AG08396 (cell line): Measurements from ENCODE around the gene AIFM3.
A peak's percentile ranks its signal among the peaks of the same experiment; 100 is the strongest.
"Not testable (repeated sequence)": the region's sequence is repeated elsewhere in the genome, so short reads cannot be mapped to it uniquely, and the experiment has no call there.

Experiments
- DNase-seq: peaks from one replicate; pipeline ENCODE4 v3.0.0; 2012; ENCODE audit warnings: low spot score, mixed read lengths

AIFM3 gene

DNA sequence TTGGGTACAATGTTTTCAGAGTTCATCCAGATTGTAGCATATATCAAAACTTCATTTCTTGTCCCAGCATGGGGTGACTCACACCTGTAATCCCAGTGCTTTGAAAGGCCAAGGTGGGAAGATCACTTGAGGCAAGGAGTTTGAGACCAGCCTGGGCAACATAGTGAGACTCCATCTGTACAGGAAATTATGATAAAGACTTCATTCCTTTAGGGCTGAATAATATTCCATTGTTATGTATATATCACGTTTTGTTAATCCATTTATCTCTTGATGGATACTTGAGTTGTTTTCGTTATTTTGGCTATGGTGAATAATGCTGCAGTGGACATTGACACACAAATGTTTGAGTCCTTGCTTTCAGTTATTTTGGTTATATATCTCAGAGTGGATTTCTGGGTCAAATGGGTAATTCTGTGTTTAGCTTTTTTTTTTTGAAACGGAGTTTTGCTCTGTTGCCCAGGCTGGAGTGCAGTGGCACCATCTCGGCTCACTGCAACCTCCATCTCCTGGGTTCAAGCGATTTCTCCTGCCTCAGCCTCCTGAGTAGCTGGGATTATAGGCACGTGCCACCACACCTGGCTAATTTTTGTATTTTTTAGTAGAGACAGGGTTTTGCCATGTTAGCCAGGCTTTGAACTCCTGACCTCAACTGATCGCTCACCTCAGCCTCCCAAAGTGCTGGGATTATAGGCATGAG is 24.7 kb upstream of the AIFM3 start:
- not testable (repeated sequence) for DNase-seq

GRCh38 chr22:20943104-20943933 is 23.7 kb upstream of the AIFM3 start:
- DNase-seq = no peak

DNA sequence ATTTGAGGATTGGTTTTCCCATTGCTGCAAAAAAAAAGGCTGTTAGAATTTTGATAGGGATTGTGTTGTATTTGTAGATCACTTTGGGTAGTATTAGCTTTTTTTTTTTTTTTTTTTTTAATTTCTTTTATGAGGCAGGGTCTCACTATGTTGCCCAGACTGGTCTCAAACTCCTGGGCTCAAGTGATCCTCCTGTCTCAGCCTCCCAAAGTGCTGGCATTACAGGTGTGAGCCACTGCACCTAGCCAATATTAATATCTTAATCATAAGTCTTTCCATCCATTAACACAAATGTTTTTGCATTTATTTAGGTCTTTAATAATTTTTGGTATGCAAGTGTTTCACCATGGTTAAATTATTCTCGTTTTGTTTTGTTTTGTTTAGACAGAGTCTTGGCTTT is 23.0 kb upstream of the AIFM3 start:
- no peak for DNase-seq

- DNase-seq = no peak
Observed at GRCh38 chr22:20945578-20945934, 21.5 kb upstream of the AIFM3 start.

GRCh38 chr22:20946080-20946986 is 20.7 kb upstream of the AIFM3 start:
- DNase-seq = no peak

DNA sequence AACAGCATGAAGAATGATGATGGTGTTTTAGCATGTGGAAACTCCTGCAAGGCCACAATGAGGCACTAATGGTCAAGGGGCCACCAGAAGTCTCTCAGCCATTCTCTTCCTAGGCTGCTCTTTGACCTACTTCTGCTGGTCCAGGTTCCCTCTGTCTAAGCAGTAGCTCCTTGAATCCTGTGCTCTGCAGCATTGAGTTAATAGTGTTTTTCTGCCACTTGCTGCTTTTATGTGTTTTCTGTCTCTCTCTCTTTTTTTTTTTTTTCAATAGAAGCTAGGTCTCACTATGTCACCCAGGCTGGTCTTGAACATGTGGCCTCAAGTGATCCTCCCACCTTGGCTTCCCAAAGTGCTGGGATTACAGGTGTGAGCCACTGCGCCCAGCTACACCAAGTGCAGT is 20.1 kb upstream of the AIFM3 start:
- DNase-seq = no peak

DNA sequence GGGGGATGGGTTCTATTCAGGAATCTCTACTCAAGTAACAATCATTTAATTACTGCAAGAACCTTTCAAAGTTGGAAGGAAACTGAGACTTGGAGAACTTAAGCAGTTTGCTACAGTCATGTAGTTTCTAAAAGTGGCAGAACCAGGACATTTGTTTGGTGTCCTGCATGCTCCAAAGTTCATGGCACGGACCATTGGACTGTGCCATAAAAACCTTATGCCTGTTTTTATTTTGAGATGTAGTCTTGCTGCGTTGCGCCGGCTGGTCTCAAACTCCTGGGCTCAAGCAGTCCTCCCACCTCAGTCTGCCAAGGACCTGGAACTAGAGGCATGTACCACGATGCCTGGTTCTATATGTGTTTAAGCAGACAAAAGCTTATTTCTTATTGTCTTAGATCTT is 18.6 kb upstream of the AIFM3 start:
- DNase-seq = no peak

GRCh38 chr22:20948989-20949388 is 18.1 kb upstream of the AIFM3 start:
- no peak for DNase-seq

DNA sequence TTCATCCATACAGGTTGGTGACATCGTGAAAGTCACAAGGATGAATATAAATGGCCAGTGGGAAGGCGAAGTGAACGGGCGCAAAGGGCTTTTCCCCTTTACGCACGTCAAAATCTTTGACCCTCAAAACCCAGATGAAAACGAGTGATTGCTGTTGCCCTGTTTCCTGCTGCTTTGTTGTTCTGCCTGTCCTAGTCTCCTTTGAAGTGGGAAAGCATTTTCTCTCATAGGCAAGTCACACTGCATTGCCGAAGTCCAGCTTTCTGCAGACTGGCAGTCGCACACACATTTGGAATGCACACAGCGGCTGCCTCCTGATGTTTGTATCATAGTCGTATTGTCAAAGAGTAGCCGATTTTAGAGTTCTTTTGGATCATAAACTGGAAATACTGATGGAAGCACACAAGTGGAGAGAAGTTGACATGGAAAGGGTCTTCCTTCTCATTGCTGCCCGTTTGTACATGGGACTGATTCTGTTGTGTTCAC is 17.3 kb upstream of the AIFM3 start:
- DNase-seq = no peak

DNA sequence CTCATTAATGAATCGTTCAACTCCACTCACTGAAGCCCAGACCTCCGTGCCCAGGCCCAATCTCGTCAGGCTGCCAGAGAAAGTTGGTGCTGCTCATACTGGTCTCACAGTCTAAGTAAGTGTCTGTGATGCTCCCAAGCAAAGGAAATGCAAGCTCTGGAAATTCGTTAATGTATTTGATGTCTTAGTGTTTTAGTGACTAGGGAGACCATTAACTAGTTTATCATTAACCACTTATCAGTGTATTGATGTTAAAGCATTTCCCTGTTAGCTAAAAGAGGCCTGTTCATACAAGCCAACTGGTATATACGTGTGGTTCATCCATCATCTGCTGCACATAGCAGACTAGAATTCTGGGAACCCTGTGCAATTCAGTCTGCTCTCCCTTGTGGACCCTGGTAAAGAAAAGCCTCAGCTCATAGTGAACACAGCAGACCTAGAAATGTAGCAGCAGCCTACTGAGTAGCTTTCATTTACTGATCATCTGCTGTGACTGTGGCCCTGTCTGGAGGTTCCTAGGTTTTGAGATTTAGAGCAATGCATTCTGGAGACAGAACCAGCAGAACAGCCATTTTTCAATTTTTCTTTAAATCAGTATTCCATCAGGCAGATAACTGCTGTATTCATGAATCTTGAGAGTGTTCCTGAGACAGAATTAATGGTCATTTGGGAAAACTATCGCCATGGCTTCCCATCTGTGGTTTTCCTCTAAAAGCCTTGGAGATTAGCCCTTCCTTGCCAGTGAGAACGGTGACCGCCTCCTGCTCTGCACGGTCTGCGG is 15.7 kb upstream of the AIFM3 start:
- DNase-seq = no peak

- DNase-seq = no peak
Observed at GRCh38 chr22:20951932-20952380, 15.1 kb upstream of the AIFM3 start.

GRCh38 chr22:20952544-20953341 is 14.3 kb upstream of the AIFM3 start:
- no peak for DNase-seq

GRCh38 chr22:20953342-20953608 is 13.8 kb upstream of the AIFM3 start:
- DNase-seq = no peak

GRCh38 chr22:20953668-20954500 is 13.2 kb upstream of the AIFM3 start:
- no peak for DNase-seq

DNA sequence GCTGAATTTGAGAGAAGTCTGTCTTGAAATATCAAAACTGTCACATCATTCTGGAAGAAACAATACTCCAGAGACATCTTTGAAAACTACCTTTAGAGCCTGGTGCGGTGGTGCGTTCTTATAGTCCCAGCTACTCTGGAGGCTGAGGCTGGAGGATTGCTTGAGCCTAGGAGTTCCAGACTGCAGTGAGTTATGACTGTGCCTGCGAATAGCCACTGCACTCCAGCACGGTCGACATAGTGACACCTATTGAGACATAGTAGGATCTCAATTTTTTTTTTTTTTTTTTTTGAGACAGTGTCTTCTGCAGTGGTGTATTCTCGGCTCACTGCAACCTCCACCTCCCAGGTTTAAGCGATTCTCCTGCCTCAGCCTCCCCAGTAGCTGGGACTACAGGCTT is 11.5 kb upstream of the AIFM3 start:
- DNase-seq = no peak

DNA sequence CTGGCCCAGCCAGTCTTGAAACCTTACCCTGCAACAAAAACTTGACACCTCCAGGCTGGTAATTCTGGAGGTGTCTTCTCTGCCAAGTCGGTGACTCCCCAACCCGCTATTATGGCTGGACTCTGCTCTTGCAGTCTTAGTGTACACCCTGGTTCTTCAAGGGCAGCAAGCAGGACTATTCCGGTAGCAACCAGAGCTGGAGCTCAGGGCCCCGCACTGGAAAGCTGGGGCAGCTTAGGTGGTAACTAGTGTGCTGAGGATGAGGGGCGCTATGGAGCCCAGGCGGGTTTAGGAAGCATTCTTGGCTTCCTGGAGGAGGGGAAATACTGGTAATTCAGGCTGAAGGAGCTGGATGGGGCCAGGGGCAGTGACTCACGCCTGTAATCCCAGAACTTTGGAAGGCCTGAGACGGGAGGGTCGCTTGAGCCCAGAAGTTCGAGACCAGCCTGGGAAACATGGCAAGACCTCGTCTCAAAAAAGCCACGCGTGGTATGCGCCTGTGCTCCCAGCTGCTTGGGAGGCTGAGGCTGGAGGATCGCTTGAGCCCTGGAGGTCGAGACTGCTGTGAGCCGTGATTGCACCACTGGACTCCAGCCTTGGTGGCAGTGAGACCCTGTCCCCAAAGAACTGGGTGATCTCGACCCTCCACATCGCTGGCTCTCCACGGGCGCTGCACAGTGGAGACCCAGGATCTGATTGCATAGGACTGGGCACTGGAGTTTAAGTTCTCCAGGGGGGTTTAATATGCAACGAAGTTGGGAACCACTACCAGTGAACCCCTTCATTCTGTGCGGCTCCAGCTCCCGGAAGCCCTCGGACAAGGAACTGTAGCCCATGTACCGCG is 10.6 kb upstream of the AIFM3 start:
- no peak for DNase-seq

DNA sequence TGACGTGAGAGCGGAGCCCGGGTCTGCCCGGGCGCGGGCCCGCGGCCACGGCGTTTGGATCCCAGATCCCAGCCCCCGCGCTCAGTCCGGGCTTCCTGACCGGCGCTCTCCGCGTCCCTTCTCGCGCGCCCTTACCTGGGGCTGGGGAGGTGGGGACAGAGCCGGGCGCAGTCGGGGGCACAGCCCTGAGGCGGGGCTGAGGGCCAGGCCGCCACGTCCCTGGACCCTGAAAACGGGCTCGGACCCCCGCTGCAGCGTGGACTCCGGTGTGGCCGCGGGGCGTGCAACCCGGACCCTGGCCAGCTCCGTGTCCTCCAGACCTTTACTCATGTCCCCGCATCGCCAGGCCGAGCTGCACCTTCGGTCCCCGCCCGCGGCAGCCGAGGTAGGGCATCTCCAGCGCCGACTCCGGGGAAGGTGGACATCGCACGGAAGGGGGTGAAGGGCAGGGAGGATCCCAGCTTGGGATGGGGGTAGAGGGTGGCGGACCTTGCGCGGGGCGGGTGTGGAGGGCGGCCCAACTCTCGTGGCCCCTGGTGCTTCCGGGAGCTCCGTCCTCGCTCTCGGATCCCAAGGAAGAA is 9.9 kb upstream of the AIFM3 start:
- peak; percentile 59 for DNase-seq

DNA sequence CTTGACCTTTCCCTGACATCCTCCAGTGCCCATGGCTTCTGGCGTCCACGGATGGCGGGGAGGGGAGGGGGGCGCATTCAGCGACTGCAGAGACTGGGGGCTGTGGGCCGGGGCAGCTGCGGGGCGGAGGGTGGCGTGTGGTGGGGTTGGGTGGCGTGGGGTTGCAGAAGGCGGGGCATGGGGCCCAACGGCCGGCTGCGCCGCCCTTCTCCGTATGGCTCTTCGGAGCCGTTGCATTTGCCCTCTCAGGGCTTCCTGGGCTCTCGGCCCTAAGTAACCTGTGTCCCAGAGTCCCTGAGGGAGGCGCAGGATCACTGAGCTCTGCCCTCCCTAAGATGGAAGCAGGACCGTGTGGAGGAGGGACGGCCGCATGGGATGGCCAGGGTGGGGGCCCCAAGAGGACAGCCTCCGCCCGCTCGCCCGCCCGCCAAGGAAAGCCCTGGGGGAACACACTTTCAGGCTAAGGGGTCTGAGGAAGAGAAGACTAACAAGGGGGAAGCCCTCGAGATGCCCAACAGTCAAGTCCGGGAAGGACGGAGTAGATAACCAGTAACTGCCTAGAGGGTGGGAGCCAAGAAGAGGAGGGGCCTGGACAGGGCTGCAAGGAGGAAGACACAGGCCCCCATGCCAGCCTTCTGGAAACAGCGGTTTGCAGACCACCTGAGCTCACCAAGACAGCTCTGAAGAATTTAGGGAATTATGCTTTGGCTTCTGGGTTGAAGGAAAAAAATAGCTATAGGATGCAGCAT is 9.2 kb upstream of the AIFM3 start:
- peak; percentile 65 for DNase-seq
